GM18868 (cell line): ENCODE results near the gene CPNE1.

ENCODE experiments used
- ATAC-seq: cut with Tn5 transposase; IDR thresholded peaks from one replicate; pipeline ENCODE4 v1.9.1; 2021; ENCODE audit warnings: mild to moderate bottlenecking, moderate library complexity; ENCODE audit not compliant: unreplicated experiment

CPNE1 gene

GRCh38 chr20:35600993-35601973 lies 63.4 kb downstream of the CPNE1 start:
- no peak for ATAC-seq

GRCh38 chr20:35600176-35600992 lies 64.3 kb downstream of the CPNE1 start:
- ATAC-seq = no peak

GRCh38 chr20:35599776-35600120 lies 65.0 kb downstream of the CPNE1 start:
- no peak for ATAC-seq

GRCh38 chr20:35598899-35599775 lies 65.6 kb downstream of the CPNE1 start:
- no peak for ATAC-seq

DNA sequence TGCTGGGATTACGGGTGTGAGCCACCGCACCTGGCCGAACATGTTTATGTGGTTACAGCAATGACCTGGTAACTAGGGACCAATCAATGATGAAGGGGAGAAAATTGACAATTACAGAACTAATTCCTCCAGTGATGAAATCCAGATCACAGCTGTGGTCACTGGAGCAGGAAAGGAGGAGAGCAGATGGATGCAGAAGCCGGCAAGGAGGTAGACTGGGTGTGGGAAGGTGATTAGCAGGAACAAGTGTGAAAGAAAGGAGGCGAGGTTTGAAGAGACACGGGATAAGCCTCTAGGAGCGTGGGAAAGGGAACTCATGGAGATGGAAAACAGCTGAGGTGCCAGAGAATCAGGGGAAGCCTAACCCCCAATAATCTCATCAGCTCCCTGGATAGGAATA lies 66.2 kb downstream of the CPNE1 start:
- ATAC-seq = no peak

GRCh38 chr20:35597186-35597585 lies 67.5 kb downstream of the CPNE1 start:
- ATAC-seq = no peak

DNA sequence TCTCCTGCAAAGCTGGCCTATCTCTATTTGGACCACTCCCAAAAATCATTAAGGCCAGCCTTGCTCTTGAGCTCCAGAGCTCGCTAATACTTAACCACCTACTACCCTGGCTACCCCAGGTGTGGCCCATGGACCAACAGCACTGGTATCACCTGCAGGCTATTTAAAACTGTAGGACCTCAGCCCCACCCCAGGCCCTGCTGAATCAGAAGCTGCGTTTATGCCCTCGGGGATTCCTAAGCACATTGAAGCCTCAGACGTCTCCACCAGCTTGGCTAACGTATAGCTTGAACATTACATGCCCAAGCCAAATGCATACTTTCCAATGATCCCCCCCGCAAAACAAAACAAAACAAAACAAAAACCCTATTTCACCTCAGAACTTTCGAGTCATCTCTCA lies 68.8 kb downstream of the CPNE1 start:
- ATAC-seq = no peak

GRCh38 chr20:35595456-35595855 lies 69.2 kb downstream of the CPNE1 start:
- no peak for ATAC-seq

DNA sequence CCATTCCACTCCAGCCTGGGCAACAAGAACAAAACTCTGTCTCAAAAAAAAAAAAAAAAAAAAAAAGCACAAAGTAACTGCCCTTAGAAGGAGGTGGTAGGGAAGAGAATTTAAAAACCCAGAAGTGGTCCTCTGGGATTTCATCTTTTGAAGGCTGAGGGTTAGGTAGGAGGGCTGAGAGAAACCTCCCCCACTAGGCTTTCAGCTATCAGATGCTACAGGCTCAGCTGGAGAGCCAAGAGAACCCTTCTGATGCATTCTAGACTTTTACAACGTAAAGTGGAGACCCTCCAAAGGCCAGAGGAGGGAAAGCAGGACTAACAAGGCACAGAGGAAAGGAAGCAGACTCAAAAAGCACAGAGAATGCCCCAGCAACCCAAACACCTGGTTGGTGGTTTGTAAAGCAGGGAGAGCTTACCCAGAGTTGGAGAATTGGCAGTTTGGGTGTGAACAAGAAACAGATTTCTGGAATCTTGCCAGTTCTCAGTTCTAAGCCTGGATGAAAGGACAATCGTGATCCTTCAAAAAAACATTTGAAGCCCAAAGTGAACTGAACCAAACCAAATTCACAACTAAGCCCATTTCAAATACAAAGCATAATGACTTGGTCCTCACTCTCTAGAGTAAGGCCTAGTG lies 72.2 kb downstream of the CPNE1 start:
- ATAC-seq = no peak

GRCh38 chr20:35588397-35588796 lies 76.3 kb downstream of the CPNE1 start:
- ATAC-seq = no peak

DNA sequence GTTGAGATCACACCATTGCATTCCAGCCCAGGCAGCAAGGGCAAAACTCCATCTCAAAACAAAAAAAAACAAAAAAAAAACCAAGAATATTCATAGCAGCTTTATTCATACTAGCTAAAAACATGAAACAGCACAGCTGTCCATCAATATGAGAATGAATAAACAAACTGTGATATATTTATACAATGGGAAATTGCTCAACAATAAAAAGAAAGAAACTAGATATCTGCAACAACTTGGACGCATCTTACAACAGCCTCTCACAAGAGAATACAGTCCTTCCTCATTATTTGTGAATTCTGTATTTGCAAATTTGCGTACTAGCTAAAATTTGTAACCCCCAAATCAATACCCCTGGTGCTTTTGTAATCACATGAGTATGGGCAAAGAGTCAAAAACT lies 77.3 kb downstream of the CPNE1 start:
- no peak for ATAC-seq

- ATAC-seq = no peak
These were observed 77.8 kb downstream of the CPNE1 start for GRCh38 chr20:35586751-35587425.

- ATAC-seq = no peak
These were observed 80.8 kb downstream of the CPNE1 start for GRCh38 chr20:35583636-35584560.

- ATAC-seq = no peak
These were observed 81.8 kb downstream of the CPNE1 start for GRCh38 chr20:35582741-35583404.

GRCh38 chr20:35582131-35582530 lies 82.6 kb downstream of the CPNE1 start:
- ATAC-seq = no peak

- ATAC-seq = no peak
These were observed 85.5 kb downstream of the CPNE1 start for GRCh38 chr20:35579196-35579595.

DNA sequence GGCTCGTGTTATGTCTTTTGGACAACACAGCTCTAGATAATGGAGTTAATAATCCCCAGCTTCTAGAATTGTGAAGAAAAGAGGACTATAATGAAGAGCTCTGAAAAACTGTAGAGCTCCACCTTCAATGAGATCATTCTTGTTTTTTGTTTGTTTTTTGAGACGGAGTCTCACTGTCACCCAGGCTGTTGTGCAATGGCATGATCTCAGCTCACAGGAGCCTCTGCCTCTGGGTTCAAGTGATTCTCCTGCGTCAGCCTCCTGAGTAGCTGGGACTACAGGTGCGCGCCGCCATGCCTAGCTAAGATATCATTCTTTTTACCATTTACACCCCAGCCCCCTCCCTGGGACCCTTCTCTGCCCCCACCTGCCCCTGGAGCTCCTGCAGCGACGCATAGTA lies 86.2 kb downstream of the CPNE1 start:
- ATAC-seq = no peak

DNA sequence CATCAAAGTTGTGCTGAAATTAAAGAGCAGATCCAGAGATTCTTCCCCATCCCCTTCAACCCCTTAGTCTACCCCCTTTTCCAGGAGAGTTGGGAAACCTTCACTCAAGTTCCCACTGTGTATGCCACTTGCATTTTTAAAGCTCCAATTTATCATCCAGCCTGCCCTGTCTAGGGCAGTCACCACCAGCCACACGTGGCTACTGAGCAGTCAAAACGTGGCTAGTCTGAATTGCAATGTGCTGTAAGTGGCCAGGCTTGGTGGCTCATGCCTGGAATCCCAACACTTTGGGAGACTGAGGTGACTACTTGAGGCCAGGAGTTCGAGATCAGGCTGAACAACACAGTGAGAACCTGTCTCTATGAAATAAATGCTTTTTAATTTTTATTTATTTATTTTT lies 87.9 kb downstream of the CPNE1 start:
- ATAC-seq = no peak
